ENCODE results near the gene TENT4B. TPM values are rescaled to one million over a fixed set of nuclear protein-coding genes. Genes with fewer than 3 reads are reported as not detected.

The TENT4B gene
- total RNA-seq, 1 experiment from 2014 or later = 14.5 TPM

DNA sequence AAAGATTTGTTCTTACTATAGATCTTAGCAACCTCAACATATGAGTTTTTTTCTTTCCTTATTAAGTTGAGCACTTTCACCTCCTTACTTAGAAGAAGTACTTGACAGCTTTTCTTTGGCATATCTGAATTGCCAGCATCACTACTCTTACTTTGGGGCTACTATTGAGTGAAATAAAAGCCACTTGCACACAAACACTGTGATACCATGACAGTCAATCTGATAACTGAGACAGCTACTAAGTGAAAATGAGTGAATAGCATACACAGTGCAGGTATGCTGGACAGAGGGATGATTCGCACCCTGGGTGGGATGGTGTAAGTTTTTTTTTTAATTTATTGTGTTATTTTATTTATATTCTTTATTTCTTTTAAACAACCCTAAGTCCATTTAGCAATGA lies 13.5 kb upstream of the TENT4B start:
- Histone ChIP-seq H3K4me3 (no peak overlapping the region), H3K4me1 (replicated peaks) (no peaks in the 10 kb centered on the region), H3K36me3 (no peaks in the 10 kb centered on the region), H3K27me3 (replicated peaks) (no peaks in the 10 kb centered on the region), H3K27ac (no peak overlapping the region), H3K9me3 (replicated peaks) (no peaks in the 10 kb centered on the region)
- no peak for DNase-seq (ENCODE audit: low read depth in 1 of 2, low spot score in 2 of 2)

GRCh38 chr16:50144211-50144610 lies 8.9 kb upstream of the TENT4B start:
- H3K27me3 ChIP-seq (replicated peaks) = no peaks in the 10 kb centered on the region
- H3K4me3 ChIP-seq = no peak overlapping the region
- H3K36me3 ChIP-seq = no peaks in the 10 kb centered on the region
- H3K4me1 ChIP-seq (replicated peaks) = peaks cover 10% of the 10 kb centered on the region
- H3K9me3 ChIP-seq (replicated peaks) = no peaks in the 10 kb centered on the region
- H3K27ac ChIP-seq = no peak overlapping the region
- no peak for DNase-seq (ENCODE audit: low read depth in 1 of 2, low spot score in 2 of 2)

GRCh38 chr16:50146479-50147435 lies 6.3 kb upstream of the TENT4B start:
- DNase-seq (ENCODE audit: low read depth in 1 of 2, low spot score in 2 of 2) = peak in 1 of 2 experiments; percentile 15
- Histone ChIP-seq H3K36me3 (no peaks in the 10 kb centered on the region), H3K4me3 (no peak overlapping the region), H3K4me1 (replicated peaks) (peaks cover 10% of the 10 kb centered on the region), H3K9me3 (replicated peaks) (no peaks in the 10 kb centered on the region), H3K27ac (no peak overlapping the region), H3K27me3 (replicated peaks) (no peaks in the 10 kb centered on the region)

DNA sequence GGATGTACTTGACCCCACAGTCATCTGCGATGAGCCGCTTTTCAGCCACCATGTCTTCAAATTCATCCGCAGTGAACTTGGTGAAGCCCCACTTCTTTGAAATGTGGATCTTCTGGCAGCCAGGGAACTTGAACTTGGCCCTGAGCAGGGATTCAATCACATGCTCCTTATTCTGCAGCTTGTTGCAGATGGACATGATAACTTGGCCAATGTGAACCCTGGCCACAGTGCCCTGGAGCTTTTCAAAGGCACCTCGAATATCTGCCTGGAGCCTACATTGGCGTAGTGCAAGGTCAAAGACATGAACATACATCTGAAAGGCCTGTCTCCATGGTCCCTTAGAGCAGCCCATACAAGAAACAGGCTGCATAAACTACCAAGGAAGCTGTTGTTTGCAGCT lies 1.8 kb upstream of the TENT4B start:
- Histone ChIP-seq H3K4me1 (replicated peaks) (peaks cover 39% of the 10 kb centered on the region), H3K27ac (no peak overlapping the region), H3K36me3 (peaks cover 16% of the 10 kb centered on the region), H3K27me3 (replicated peaks) (no peaks in the 10 kb centered on the region), H3K4me3 (no peak overlapping the region), H3K9me3 (replicated peaks) (no peaks in the 10 kb centered on the region)
- no peak for DNase-seq (ENCODE audit: low read depth in 1 of 2, low spot score in 2 of 2)

GRCh38 chr16:50151756-50152155 lies 1.4 kb upstream of the TENT4B start:
- peaks cover 16% of the 10 kb centered on the region for H3K36me3 ChIP-seq
- no peaks in the 10 kb centered on the region for H3K27me3 ChIP-seq (replicated peaks)
- H3K9me3 ChIP-seq (replicated peaks) = no peaks in the 10 kb centered on the region
- peaks cover 41% of the 10 kb centered on the region for H3K4me1 ChIP-seq (replicated peaks)
- no peak overlapping the region for H3K27ac ChIP-seq
- no peak for DNase-seq (ENCODE audit: low read depth in 1 of 2, low spot score in 2 of 2)
- H3K4me3 ChIP-seq = no peak overlapping the region; the same call in 1 of the 2 replicates

- H3K27ac ChIP-seq = peak overlapping the region; percentile 99
Observed at GRCh38 chr16:50152351-50152806, 727 bp upstream of the TENT4B start.

DNA sequence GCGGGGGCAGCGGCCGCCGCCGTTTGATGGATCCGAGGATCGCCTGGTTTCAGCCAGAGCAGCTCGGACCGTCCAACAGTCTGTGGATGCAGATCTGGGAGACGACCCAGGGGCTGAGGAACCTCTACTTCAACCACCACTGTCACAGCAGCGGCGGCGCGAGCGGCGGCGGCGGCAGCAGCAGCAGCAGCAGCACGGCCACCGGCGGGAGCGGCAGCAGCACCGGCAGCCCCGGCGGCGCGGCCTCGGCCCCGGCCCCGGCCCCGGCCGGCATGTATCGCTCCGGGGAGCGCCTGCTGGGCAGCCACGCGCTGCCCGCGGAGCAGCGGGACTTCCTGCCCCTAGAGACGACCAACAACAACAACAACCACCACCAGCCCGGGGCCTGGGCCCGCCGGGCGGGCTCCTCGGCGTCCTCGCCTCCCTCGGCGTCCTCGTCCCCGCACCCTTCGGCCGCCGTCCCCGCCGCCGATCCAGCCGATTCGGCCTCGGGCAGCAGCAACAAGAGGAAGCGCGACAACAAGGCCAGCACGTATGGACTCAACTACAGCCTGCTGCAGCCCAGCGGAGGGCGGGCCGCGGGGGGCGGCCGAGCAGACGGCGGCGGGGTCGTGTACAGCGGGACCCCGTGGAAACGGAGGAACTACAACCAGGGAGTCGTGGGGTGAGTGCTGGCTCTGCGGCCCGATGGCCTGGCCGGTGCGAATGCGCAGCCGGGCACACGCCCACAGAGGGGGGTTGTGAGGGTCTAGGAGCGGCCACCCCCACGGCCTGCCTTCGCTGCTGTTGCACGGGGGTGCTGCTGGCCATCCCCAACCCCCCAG lies 702 bp downstream of the TENT4B start:
- DNase-seq (ENCODE audit: low read depth in 1 of 2, low spot score in 2 of 2) = peak; percentile 35 to 47

More at GRCh38 chr16:50152351-50152806, 727 bp upstream of the TENT4B start:
- DNase-seq (ENCODE audit: low read depth in 1 of 2, low spot score in 2 of 2) = no peak
- Histone ChIP-seq H3K4me1 (replicated peaks) (peaks cover 40% of the 10 kb centered on the region), H3K4me3 (peak overlapping the region; percentile 98), H3K27me3 (replicated peaks) (no peaks in the 10 kb centered on the region), H3K9me3 (replicated peaks) (no peaks in the 10 kb centered on the region), H3K36me3 (peaks cover 16% of the 10 kb centered on the region)

GRCh38 chr16:50154420-50154950 lies 1.4 kb downstream of the TENT4B start:
- H3K36me3 ChIP-seq = peaks cover 21% of the 10 kb centered on the region
- H3K4me3 ChIP-seq = peak overlapping the region; percentile 98
- peaks cover 38% of the 10 kb centered on the region for H3K4me1 ChIP-seq (replicated peaks)
- H3K9me3 ChIP-seq (replicated peaks) = no peaks in the 10 kb centered on the region
- no peaks in the 10 kb centered on the region for H3K27me3 ChIP-seq (replicated peaks)
- H3K27ac ChIP-seq = no peak overlapping the region; the same call in 1 of the 2 replicates
- DNase-seq (ENCODE audit: low read depth in 1 of 2, low spot score in 2 of 2) = peak in 1 of 2 experiments; percentile 11

More for the DNA sequence above, 702 bp downstream of the TENT4B start:
- Histone ChIP-seq H3K36me3 (peaks cover 21% of the 10 kb centered on the region), H3K27ac (peak overlapping the region; percentile 39), H3K4me3 (peak overlapping the region; percentile 98), H3K9me3 (replicated peaks) (no peaks in the 10 kb centered on the region), H3K27me3 (replicated peaks) (no peaks in the 10 kb centered on the region), H3K4me1 (replicated peaks) (peaks cover 38% of the 10 kb centered on the region)

DNA sequence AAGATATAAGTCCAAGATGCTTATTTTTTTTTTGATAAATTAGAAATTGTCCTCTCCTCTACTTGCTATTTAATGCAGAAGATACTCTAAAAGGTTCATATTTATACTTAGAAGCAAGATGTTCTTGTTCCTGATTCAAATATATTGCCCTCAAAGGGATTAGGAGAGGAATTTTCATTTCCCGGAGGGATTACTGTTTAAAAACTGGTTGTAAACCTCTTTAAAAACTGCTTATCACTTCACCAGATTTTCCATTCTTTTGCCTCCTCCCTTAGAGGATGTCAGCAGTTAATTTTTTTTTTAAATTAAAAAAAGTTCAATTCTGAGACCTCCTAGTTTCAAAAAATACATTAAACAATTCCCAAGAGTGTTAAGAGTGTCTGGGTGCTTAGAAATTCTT lies 2.8 kb downstream of the TENT4B start:
- Histone ChIP-seq H3K4me1 (replicated peaks) (peaks cover 38% of the 10 kb centered on the region), H3K27me3 (replicated peaks) (no peaks in the 10 kb centered on the region), H3K36me3 (peaks cover 30% of the 10 kb centered on the region), H3K9me3 (replicated peaks) (no peaks in the 10 kb centered on the region), H3K4me3 (no peak overlapping the region; the same call in 1 of the 2 replicates), H3K27ac (no peak overlapping the region)
- no peak for DNase-seq (ENCODE audit: low read depth in 1 of 2, low spot score in 2 of 2)

- H3K36me3 ChIP-seq = peaks cover 30% of the 10 kb centered on the region
- no peaks in the 10 kb centered on the region for H3K9me3 ChIP-seq (replicated peaks)
- no peak overlapping the region for H3K27ac ChIP-seq
- H3K4me1 ChIP-seq (replicated peaks) = peaks cover 38% of the 10 kb centered on the region
- DNase-seq (ENCODE audit: low read depth in 1 of 2, low spot score in 2 of 2) = no peak
- no peak overlapping the region for H3K4me3 ChIP-seq
- no peaks in the 10 kb centered on the region for H3K27me3 ChIP-seq (replicated peaks)
Observed at GRCh38 chr16:50156590-50156989, 3.5 kb downstream of the TENT4B start.

GRCh38 chr16:50160495-50161164 lies 7.5 kb downstream of the TENT4B start:
- Histone ChIP-seq H3K4me3 (no peak overlapping the region), H3K36me3 (peaks cover 16% of the 10 kb centered on the region; the same call in 1 of the 2 replicates), H3K27ac (no peak overlapping the region), H3K27me3 (replicated peaks) (no peaks in the 10 kb centered on the region), H3K4me1 (replicated peaks) (peaks cover 12% of the 10 kb centered on the region), H3K9me3 (replicated peaks) (no peaks in the 10 kb centered on the region)
- DNase-seq (ENCODE audit: low read depth in 1 of 2, low spot score in 2 of 2) = no peak

GRCh38 chr16:50161950-50162349 lies 8.8 kb downstream of the TENT4B start:
- Histone ChIP-seq H3K4me3 (no peak overlapping the region), H3K27me3 (replicated peaks) (no peaks in the 10 kb centered on the region), H3K9me3 (replicated peaks) (no peaks in the 10 kb centered on the region), H3K27ac (no peak overlapping the region), H3K36me3 (peaks cover 16% of the 10 kb centered on the region; the same call in 1 of the 2 replicates), H3K4me1 (replicated peaks) (peaks cover 9% of the 10 kb centered on the region)
- DNase-seq (ENCODE audit: low read depth in 1 of 2, low spot score in 2 of 2) = no peak

DNA sequence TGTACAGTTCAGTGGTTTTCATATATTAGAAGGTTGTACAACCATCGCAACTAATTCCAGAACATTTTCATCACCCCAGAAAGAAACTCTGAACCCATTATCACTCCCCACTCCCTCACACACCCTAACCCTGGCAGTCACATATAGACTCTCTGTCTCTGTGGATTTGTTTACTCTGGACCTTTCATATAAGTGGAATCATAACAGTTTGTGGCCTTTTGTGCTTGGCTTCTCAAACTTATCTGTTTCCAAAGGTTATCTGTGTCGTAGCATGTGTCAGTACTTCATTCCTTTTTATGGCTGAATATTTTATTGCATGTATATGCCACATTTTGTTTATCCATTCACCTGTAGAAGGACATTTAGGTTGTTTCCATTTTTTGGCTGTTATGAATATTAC lies 12.4 kb downstream of the TENT4B start:
- no peak for DNase-seq (ENCODE audit: low read depth in 1 of 2, low spot score in 2 of 2)

More for the DNA sequence above, 12.4 kb downstream of the TENT4B start:
- Histone ChIP-seq H3K9me3 (replicated peaks) (no peaks in the 10 kb centered on the region), H3K27ac (no peak overlapping the region), H3K4me3 (no peak overlapping the region), H3K4me1 (replicated peaks) (peaks cover 11% of the 10 kb centered on the region), H3K36me3 (peaks cover 6% of the 10 kb centered on the region; the same call in 1 of the 2 replicates), H3K27me3 (replicated peaks) (no peaks in the 10 kb centered on the region)

Data from SJSA1 (cell line).